Activated naive CD8-positive, alpha-beta T cell (primary cell): Measurements from ENCODE around the gene CDH12.
"Not testable (repeated sequence)": the region's sequence is repeated elsewhere in the genome, so short reads cannot be mapped to it uniquely, and the experiment has no call there.

Source experiments
- H3K27ac Mint-ChIP-seq: one replicate; pipeline ENCODE4 v1.8.0; 2021; ENCODE audit warnings: mixed read lengths
- H3K27me3 Mint-ChIP-seq: one replicate; pipeline ENCODE4 v1.8.0; 2021; ENCODE audit warnings: mixed read lengths
- H3K36me3 Mint-ChIP-seq: one replicate; pipeline ENCODE4 v1.8.0; 2021; ENCODE audit warnings: mixed read lengths
- H3K4me1 Mint-ChIP-seq: one replicate; pipeline ENCODE4 v1.8.0; 2021; ENCODE audit warnings: low read depth, mixed read lengths
- H3K4me3 Mint-ChIP-seq: one replicate; pipeline ENCODE4 v1.8.0; 2021; ENCODE audit warnings: mild to moderate bottlenecking, mixed read lengths
- H3K9me3 Mint-ChIP-seq: one replicate; pipeline ENCODE4 v1.8.0; 2021; ENCODE audit warnings: low read depth, mixed read lengths

Gene CDH12

GRCh38 chr5:22852807-22853660 is at the start of gene CDH12:
TSS of gene CDH12 (minus strand) at chr5:22853344.
- H3K27ac Mint-ChIP-seq = no peak within 1 kb of the TSS
- peaks cover 1% of the 10 kb centered on the region for H3K27me3 Mint-ChIP-seq
- peaks cover 10% of the 10 kb centered on the region for H3K9me3 Mint-ChIP-seq
- no peaks in the 10 kb centered on the region for H3K36me3 Mint-ChIP-seq
- peak within 1 kb of the TSS; percentile 74 for H3K4me3 Mint-ChIP-seq
- H3K4me1 Mint-ChIP-seq = peaks cover 13% of the 10 kb centered on the region

- Mint-ChIP-seq H3K27me3 (no peaks in the 10 kb centered on the region), H3K4me3 (no peak overlapping the region)
Observed at GRCh38 chr5:22901885-22902284, 48.7 kb upstream of the CDH12 start.

GRCh38 chr5:22900801-22901310 is 47.7 kb upstream of the CDH12 start:
- Mint-ChIP-seq H3K4me3 (no peak overlapping the region), H3K36me3 (no peaks in the 10 kb centered on the region), H3K4me1 (no peaks in the 10 kb centered on the region), H3K27me3 (no peaks in the 10 kb centered on the region), H3K27ac (no peak overlapping the region), H3K9me3 (peaks cover 3% of the 10 kb centered on the region)

More at GRCh38 chr5:22901885-22902284, 48.7 kb upstream of the CDH12 start:
- H3K9me3 Mint-ChIP-seq = no peaks in the 10 kb centered on the region
- no peaks in the 10 kb centered on the region for H3K4me1 Mint-ChIP-seq
- no peak overlapping the region for H3K27ac Mint-ChIP-seq
- H3K36me3 Mint-ChIP-seq = no peaks in the 10 kb centered on the region

- no peaks in the 10 kb centered on the region for H3K36me3 Mint-ChIP-seq
- H3K4me1 Mint-ChIP-seq = no peaks in the 10 kb centered on the region
- H3K27ac Mint-ChIP-seq = no peak overlapping the region
- H3K9me3 Mint-ChIP-seq = peaks cover 6% of the 10 kb centered on the region
- H3K27me3 Mint-ChIP-seq = no peaks in the 10 kb centered on the region
- H3K4me3 Mint-ChIP-seq = no peak overlapping the region
Observed at GRCh38 chr5:22899341-22899740, 46.2 kb upstream of the CDH12 start.

GRCh38 chr5:22896152-22896551 is 43.0 kb upstream of the CDH12 start:
- Mint-ChIP-seq H3K9me3 (peaks cover 11% of the 10 kb centered on the region), H3K4me3 (no peak overlapping the region), H3K4me1 (no peaks in the 10 kb centered on the region), H3K36me3 (no peaks in the 10 kb centered on the region), H3K27me3 (no peaks in the 10 kb centered on the region), H3K27ac (no peak overlapping the region)

GRCh38 chr5:22892441-22892840 is 39.3 kb upstream of the CDH12 start:
- peaks cover 19% of the 10 kb centered on the region for H3K9me3 Mint-ChIP-seq
- no peaks in the 10 kb centered on the region for H3K27me3 Mint-ChIP-seq
- H3K36me3 Mint-ChIP-seq = no peaks in the 10 kb centered on the region
- H3K4me1 Mint-ChIP-seq = no peaks in the 10 kb centered on the region
- H3K4me3 Mint-ChIP-seq = no peak overlapping the region
- H3K27ac Mint-ChIP-seq = no peak overlapping the region

GRCh38 chr5:22889720-22890119 is 36.6 kb upstream of the CDH12 start:
- peaks cover 13% of the 10 kb centered on the region for H3K9me3 Mint-ChIP-seq
- H3K27ac Mint-ChIP-seq = no peak overlapping the region
- no peaks in the 10 kb centered on the region for H3K27me3 Mint-ChIP-seq
- H3K4me3 Mint-ChIP-seq = no peak overlapping the region
- H3K4me1 Mint-ChIP-seq = no peaks in the 10 kb centered on the region
- H3K36me3 Mint-ChIP-seq = no peaks in the 10 kb centered on the region

- H3K27ac Mint-ChIP-seq = no peak overlapping the region
Observed at GRCh38 chr5:22887566-22887965, 34.4 kb upstream of the CDH12 start.

GRCh38 chr5:22858911-22859310 is 5.8 kb upstream of the CDH12 start:
- H3K27ac Mint-ChIP-seq, H3K9me3 Mint-ChIP-seq, H3K4me3 Mint-ChIP-seq, H3K36me3 Mint-ChIP-seq, H3K27me3 Mint-ChIP-seq, H3K4me1 Mint-ChIP-seq: not testable (repeated sequence)

More at GRCh38 chr5:22887566-22887965, 34.4 kb upstream of the CDH12 start:
- H3K4me3 Mint-ChIP-seq = no peak overlapping the region
- no peaks in the 10 kb centered on the region for H3K4me1 Mint-ChIP-seq
- H3K27me3 Mint-ChIP-seq = no peaks in the 10 kb centered on the region
- no peaks in the 10 kb centered on the region for H3K36me3 Mint-ChIP-seq
- peaks cover 8% of the 10 kb centered on the region for H3K9me3 Mint-ChIP-seq

- Mint-ChIP-seq H3K4me1 (peaks cover 13% of the 10 kb centered on the region), H3K4me3 (no peak overlapping the region), H3K27me3 (peaks cover 1% of the 10 kb centered on the region), H3K27ac (no peak overlapping the region), H3K36me3 (no peaks in the 10 kb centered on the region), H3K9me3 (peaks cover 8% of the 10 kb centered on the region)
Observed at GRCh38 chr5:22855824-22856223, 2.7 kb upstream of the CDH12 start.

- Mint-ChIP-seq H3K9me3 (peaks cover 15% of the 10 kb centered on the region), H3K4me3 (no peak overlapping the region), H3K36me3 (no peaks in the 10 kb centered on the region), H3K4me1 (peaks cover 13% of the 10 kb centered on the region), H3K27me3 (peaks cover 1% of the 10 kb centered on the region), H3K27ac (no peak overlapping the region)
Observed at GRCh38 chr5:22850981-22851380, 2.2 kb downstream of the CDH12 start.

- no peaks in the 10 kb centered on the region for H3K27me3 Mint-ChIP-seq
- H3K36me3 Mint-ChIP-seq = no peaks in the 10 kb centered on the region
- H3K9me3 Mint-ChIP-seq = peaks cover 12% of the 10 kb centered on the region
- no peaks in the 10 kb centered on the region for H3K4me1 Mint-ChIP-seq
- H3K27ac Mint-ChIP-seq = no peak overlapping the region
- no peak overlapping the region for H3K4me3 Mint-ChIP-seq
Observed at GRCh38 chr5:22846693-22847092, 6.5 kb downstream of the CDH12 start.

GRCh38 chr5:22844636-22845035 is 8.5 kb downstream of the CDH12 start:
- Mint-ChIP-seq H3K27ac (no peak overlapping the region), H3K4me3 (no peak overlapping the region), H3K9me3 (peaks cover 12% of the 10 kb centered on the region), H3K27me3 (no peaks in the 10 kb centered on the region), H3K4me1 (no peaks in the 10 kb centered on the region), H3K36me3 (no peaks in the 10 kb centered on the region)

- H3K27ac Mint-ChIP-seq = no peak overlapping the region
- no peak overlapping the region for H3K4me3 Mint-ChIP-seq
- H3K27me3 Mint-ChIP-seq = no peaks in the 10 kb centered on the region
- no peaks in the 10 kb centered on the region for H3K4me1 Mint-ChIP-seq
- H3K36me3 Mint-ChIP-seq = no peaks in the 10 kb centered on the region
- H3K9me3 Mint-ChIP-seq = peaks cover 12% of the 10 kb centered on the region
Observed at GRCh38 chr5:22844155-22844554, 9.0 kb downstream of the CDH12 start.

GRCh38 chr5:22842574-22842973 is 10.6 kb downstream of the CDH12 start:
- H3K36me3 Mint-ChIP-seq = no peaks in the 10 kb centered on the region

GRCh38 chr5:22837803-22838202 is 15.3 kb downstream of the CDH12 start:
- H3K27me3 Mint-ChIP-seq = no peaks in the 10 kb centered on the region
- H3K4me3 Mint-ChIP-seq = no peak overlapping the region
- H3K9me3 Mint-ChIP-seq = no peaks in the 10 kb centered on the region
- no peaks in the 10 kb centered on the region for H3K36me3 Mint-ChIP-seq
- H3K4me1 Mint-ChIP-seq = no peaks in the 10 kb centered on the region
- H3K27ac Mint-ChIP-seq = no peak overlapping the region

More at GRCh38 chr5:22842574-22842973, 10.6 kb downstream of the CDH12 start:
- Mint-ChIP-seq H3K27ac (no peak overlapping the region), H3K9me3 (peaks cover 7% of the 10 kb centered on the region), H3K4me3 (no peak overlapping the region), H3K4me1 (no peaks in the 10 kb centered on the region), H3K27me3 (no peaks in the 10 kb centered on the region)
